ENCODE data around the gene PPIL4.

DNA sequence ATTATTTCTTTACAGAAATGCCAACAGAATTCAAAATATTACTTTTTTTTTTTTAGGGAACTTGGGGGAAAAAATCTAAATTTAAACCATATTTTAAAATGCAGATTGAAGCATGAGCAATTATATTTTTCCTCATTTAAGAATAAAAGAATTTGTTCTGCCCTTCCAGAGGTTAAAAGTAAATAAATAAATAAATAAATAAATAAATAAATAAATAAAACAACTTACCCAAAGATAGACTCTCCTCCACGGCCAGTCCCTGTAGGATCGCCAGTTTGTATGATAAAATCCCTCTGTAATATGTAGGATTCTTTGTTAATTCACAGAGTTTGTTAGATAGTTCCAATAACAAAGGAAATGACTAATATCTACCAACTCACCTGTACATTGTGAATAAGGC, 4.7 kb downstream of the PPIL4 start:
- TF ChIP-seq CTCF (IDR thresholded peaks at IDR 0.05), result no peak
- TF ChIP-seq POLR2A (IDR thresholded peaks at IDR 0.05), result no peak
